ENCODE measurements around the gene PIRT.

PIRT gene

GRCh38 chr17:10802496-10803284 is 35.2 kb downstream of the PIRT start:
- H3K4me3 ChIP-seq (replicated peaks; ENCODE audit: low read depth, low read length), result no peak overlapping the region
- TF ChIP-seq CTCF (IDR thresholded peaks at IDR 0.05; ENCODE audit: low read depth, low read length, missing control alignments), result no peak
- DNase-seq (ENCODE audit: extremely low read depth, low read depth), result no peak

GRCh38 chr17:10799407-10799806 is 38.5 kb downstream of the PIRT start:
- no peak for DNase-seq (ENCODE audit: extremely low read depth, low read depth)
- H3K4me3 ChIP-seq (replicated peaks; ENCODE audit: low read depth, low read length), result no peak overlapping the region
- TF ChIP-seq CTCF (IDR thresholded peaks at IDR 0.05; ENCODE audit: low read depth, low read length, missing control alignments), result no peak

GRCh38 chr17:10798910-10799309 is 39.0 kb downstream of the PIRT start:
- TF ChIP-seq CTCF (IDR thresholded peaks at IDR 0.05; ENCODE audit: low read depth, low read length, missing control alignments), result no peak
- no peak overlapping the region for H3K4me3 ChIP-seq (replicated peaks; ENCODE audit: low read depth, low read length)
- DNase-seq (ENCODE audit: extremely low read depth, low read depth), result no peak

GRCh38 chr17:10798332-10798749 is 39.5 kb downstream of the PIRT start:
- no peak for DNase-seq (ENCODE audit: extremely low read depth, low read depth)
- H3K4me3 ChIP-seq (replicated peaks; ENCODE audit: low read depth, low read length), result no peak overlapping the region
- TF ChIP-seq CTCF (IDR thresholded peaks at IDR 0.05; ENCODE audit: low read depth, low read length, missing control alignments), result no peak

- TF ChIP-seq CTCF (IDR thresholded peaks at IDR 0.05; ENCODE audit: low read depth, low read length, missing control alignments), result no peak
- H3K4me3 ChIP-seq (replicated peaks; ENCODE audit: low read depth, low read length), result no peak overlapping the region
- no peak for DNase-seq (ENCODE audit: extremely low read depth, low read depth)
Observed at GRCh38 chr17:10797476-10798328, 40.2 kb downstream of the PIRT start.

- no peak for TF ChIP-seq CTCF (IDR thresholded peaks at IDR 0.05; ENCODE audit: low read depth, low read length, missing control alignments)
- H3K4me3 ChIP-seq (replicated peaks; ENCODE audit: low read depth, low read length), result no peak overlapping the region
- DNase-seq (ENCODE audit: extremely low read depth, low read depth), result no peak
Observed at GRCh38 chr17:10793816-10794215, 44.1 kb downstream of the PIRT start.
